ENCODE measurements around the gene ARMC9.

DNA sequence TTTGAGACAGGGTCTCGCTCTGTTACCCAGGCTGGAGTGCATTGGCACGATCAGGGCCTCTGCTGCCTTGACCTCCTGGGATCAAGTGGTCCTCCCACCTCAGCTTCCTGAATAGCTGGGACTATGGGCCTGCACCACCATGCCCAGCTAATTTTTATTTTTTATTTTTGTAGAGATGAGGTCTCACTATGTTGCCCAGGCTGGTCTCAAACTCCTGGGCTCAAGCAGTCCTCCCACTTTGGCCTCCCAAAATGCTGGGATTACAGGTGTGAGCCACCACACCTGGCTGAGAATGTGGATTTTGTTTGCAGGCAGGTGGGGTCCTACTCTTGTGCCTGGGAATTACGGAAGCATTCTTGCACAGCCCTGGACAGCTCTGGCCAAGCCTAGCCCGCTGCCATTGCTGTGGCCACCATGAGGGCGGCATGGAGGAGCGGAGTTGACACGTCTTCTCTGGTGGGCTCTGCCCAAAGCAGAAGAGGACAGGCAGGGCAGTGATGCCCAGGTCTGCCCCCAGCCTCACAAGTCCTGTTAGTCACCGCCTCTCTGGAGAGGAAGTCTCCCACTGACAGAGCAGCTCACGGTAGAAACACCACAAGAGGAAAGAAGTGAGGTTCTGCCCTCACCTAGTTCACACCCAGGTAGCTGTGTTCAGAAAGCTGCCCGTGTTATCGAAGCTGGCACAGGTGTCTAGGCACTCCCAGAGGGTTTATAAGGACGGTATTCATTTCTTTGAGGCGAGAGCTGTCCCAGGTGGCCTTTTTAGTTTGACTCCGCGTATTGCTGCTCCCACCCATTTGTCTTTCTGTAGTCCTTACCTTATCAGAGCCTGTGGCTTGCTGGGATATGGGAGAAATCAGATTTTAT, 46.2 kb downstream of the ARMC9 start:
- TF ChIP-seq, protein P1, sequence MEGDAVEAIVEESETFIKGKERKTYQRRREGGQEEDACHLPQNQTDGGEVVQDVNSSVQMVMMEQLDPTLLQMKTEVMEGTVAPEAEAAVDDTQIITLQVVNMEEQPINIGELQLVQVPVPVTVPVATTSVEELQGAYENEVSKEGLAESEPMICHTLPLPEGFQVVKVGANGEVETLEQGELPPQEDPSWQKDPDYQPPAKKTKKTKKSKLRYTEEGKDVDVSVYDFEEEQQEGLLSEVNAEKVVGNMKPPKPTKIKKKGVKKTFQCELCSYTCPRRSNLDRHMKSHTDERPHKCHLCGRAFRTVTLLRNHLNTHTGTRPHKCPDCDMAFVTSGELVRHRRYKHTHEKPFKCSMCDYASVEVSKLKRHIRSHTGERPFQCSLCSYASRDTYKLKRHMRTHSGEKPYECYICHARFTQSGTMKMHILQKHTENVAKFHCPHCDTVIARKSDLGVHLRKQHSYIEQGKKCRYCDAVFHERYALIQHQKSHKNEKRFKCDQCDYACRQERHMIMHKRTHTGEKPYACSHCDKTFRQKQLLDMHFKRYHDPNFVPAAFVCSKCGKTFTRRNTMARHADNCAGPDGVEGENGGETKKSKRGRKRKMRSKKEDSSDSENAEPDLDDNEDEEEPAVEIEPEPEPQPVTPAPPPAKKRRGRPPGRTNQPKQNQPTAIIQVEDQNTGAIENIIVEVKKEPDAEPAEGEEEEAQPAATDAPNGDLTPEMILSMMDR (IDR thresholded peaks at IDR 0.05 in 2 of 3, conservative IDR thresholded peaks at IDR 0.05 in 1 of 3; ENCODE audit: borderline replicate concordance in 1 of 3, insufficient read depth in 1 of 3, low read depth in 2 of 3, low read length in 2 of 3) = no peak
- TF ChIP-seq SIN3A (IDR thresholded peaks at IDR 0.05; ENCODE audit: low read depth) = no peak
- TF ChIP-seq SP1 (IDR thresholded peaks at IDR 0.05; ENCODE audit: low read depth) = no peak
- no peak for TF ChIP-seq YY1 (IDR thresholded peaks at IDR 0.05; ENCODE audit: extremely low read depth, insufficient replicate concordance, low read depth, low read length)
- no peak for TF ChIP-seq POLR2A (IDR thresholded peaks at IDR 0.05; ENCODE audit: borderline replicate concordance, extremely low read depth, insufficient read depth, insufficient read length)
- TF ChIP-seq EZH2 (IDR thresholded peaks at IDR 0.05) = no peak
- TF ChIP-seq TCF7L2 (IDR thresholded peaks at IDR 0.05; ENCODE audit: borderline replicate concordance, extremely low read depth, insufficient read depth, insufficient read length) = no peak
- no peak for TF ChIP-seq ZNF274 (IDR thresholded peaks at IDR 0.05; ENCODE audit: low read depth, low read length)
- TF ChIP-seq, protein P2, sequence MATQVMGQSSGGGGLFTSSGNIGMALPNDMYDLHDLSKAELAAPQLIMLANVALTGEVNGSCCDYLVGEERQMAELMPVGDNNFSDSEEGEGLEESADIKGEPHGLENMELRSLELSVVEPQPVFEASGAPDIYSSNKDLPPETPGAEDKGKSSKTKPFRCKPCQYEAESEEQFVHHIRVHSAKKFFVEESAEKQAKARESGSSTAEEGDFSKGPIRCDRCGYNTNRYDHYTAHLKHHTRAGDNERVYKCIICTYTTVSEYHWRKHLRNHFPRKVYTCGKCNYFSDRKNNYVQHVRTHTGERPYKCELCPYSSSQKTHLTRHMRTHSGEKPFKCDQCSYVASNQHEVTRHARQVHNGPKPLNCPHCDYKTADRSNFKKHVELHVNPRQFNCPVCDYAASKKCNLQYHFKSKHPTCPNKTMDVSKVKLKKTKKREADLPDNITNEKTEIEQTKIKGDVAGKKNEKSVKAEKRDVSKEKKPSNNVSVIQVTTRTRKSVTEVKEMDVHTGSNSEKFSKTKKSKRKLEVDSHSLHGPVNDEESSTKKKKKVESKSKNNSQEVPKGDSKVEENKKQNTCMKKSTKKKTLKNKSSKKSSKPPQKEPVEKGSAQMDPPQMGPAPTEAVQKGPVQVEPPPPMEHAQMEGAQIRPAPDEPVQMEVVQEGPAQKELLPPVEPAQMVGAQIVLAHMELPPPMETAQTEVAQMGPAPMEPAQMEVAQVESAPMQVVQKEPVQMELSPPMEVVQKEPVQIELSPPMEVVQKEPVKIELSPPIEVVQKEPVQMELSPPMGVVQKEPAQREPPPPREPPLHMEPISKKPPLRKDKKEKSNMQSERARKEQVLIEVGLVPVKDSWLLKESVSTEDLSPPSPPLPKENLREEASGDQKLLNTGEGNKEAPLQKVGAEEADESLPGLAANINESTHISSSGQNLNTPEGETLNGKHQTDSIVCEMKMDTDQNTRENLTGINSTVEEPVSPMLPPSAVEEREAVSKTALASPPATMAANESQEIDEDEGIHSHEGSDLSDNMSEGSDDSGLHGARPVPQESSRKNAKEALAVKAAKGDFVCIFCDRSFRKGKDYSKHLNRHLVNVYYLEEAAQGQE (IDR thresholded peaks at IDR 0.05; ENCODE audit: low read depth) = no peak
- TF ChIP-seq RAD21 (IDR thresholded peaks at IDR 0.05; ENCODE audit: low read depth) = no peak
- no peak for TF ChIP-seq JUND (IDR thresholded peaks at IDR 0.05)
